ENCODE results near the gene DNAJB5. TPM values are rescaled to one million over a fixed set of nuclear protein-coding genes. Genes with fewer than 3 reads are reported as not detected.

Gene DNAJB5
- total and polyA plus RNA-seq, 2 experiments from 2014 or later, result 20.3 to 37.4 TPM

DNA sequence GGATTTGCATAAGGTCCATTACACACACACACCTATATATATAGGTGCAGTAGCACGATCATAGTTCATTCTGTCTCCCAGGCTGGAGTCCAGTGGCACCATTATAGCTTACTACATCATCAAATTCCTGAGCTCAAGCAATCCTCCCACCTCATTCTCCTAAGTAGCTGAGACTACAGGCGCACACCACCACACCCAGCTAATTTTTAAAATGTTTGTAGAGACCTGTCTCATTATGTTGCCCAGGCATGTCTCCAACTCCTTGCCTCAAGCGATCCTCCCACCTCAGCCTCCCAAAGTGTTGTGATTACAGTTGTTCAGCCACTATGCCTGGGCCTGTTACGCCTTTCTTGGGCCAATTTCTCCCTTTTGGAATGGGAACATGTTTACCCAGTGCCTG, 39.7 kb downstream of the DNAJB5 start:
- Mint-ChIP-seq H3K9me3 (peaks cover 42% of the 10 kb centered on the region), H3K4me3 (no peak overlapping the region), H3K27ac (no peak overlapping the region), H3K36me3 (ENCODE audit: low read depth) (peaks cover 53% of the 10 kb centered on the region), H3K4me1 (peaks cover 23% of the 10 kb centered on the region), H3K27me3 (ENCODE audit: insufficient read depth, low read depth, poor library complexity) (peaks cover 5% of the 10 kb centered on the region)
- DNase-seq (ENCODE audit: low spot score), result no peak
- Histone ChIP-seq H3K9me2 (ENCODE audit: insufficient read depth) (no peaks in the 10 kb centered on the region), H3F3A (replicated peaks; ENCODE audit: low read depth) (no peaks in the 10 kb centered on the region), H3K27me3 (ENCODE audit: insufficient read depth) (no peaks in the 10 kb centered on the region), H4K20me1 (replicated peaks; ENCODE audit: insufficient read depth) (no peaks in the 10 kb centered on the region), H3K4me3 (no peak overlapping the region), H3K4me1 (ENCODE audit: insufficient read depth) (peaks cover 24% of the 10 kb centered on the region), H3K79me2 (replicated peaks; ENCODE audit: insufficient read depth) (no peaks in the 10 kb centered on the region), H3K27ac (ENCODE audit: low read depth) (no peak overlapping the region), H3K36me3 (ENCODE audit: insufficient read depth) (no peaks in the 10 kb centered on the region), H3K4me2 (no peak overlapping the region), H2AFZ (no peak overlapping the region)
- no peak for ATAC-seq
- TF ChIP-seq ZNF331 (CRISPR knock-in tag; IDR thresholded peaks at IDR 0.05; ENCODE audit: low read depth), result no peak
- TF ChIP-seq ZNF114 (CRISPR knock-in tag; IDR thresholded peaks at IDR 0.05), result no peak
- TF ChIP-seq, protein P1, sequence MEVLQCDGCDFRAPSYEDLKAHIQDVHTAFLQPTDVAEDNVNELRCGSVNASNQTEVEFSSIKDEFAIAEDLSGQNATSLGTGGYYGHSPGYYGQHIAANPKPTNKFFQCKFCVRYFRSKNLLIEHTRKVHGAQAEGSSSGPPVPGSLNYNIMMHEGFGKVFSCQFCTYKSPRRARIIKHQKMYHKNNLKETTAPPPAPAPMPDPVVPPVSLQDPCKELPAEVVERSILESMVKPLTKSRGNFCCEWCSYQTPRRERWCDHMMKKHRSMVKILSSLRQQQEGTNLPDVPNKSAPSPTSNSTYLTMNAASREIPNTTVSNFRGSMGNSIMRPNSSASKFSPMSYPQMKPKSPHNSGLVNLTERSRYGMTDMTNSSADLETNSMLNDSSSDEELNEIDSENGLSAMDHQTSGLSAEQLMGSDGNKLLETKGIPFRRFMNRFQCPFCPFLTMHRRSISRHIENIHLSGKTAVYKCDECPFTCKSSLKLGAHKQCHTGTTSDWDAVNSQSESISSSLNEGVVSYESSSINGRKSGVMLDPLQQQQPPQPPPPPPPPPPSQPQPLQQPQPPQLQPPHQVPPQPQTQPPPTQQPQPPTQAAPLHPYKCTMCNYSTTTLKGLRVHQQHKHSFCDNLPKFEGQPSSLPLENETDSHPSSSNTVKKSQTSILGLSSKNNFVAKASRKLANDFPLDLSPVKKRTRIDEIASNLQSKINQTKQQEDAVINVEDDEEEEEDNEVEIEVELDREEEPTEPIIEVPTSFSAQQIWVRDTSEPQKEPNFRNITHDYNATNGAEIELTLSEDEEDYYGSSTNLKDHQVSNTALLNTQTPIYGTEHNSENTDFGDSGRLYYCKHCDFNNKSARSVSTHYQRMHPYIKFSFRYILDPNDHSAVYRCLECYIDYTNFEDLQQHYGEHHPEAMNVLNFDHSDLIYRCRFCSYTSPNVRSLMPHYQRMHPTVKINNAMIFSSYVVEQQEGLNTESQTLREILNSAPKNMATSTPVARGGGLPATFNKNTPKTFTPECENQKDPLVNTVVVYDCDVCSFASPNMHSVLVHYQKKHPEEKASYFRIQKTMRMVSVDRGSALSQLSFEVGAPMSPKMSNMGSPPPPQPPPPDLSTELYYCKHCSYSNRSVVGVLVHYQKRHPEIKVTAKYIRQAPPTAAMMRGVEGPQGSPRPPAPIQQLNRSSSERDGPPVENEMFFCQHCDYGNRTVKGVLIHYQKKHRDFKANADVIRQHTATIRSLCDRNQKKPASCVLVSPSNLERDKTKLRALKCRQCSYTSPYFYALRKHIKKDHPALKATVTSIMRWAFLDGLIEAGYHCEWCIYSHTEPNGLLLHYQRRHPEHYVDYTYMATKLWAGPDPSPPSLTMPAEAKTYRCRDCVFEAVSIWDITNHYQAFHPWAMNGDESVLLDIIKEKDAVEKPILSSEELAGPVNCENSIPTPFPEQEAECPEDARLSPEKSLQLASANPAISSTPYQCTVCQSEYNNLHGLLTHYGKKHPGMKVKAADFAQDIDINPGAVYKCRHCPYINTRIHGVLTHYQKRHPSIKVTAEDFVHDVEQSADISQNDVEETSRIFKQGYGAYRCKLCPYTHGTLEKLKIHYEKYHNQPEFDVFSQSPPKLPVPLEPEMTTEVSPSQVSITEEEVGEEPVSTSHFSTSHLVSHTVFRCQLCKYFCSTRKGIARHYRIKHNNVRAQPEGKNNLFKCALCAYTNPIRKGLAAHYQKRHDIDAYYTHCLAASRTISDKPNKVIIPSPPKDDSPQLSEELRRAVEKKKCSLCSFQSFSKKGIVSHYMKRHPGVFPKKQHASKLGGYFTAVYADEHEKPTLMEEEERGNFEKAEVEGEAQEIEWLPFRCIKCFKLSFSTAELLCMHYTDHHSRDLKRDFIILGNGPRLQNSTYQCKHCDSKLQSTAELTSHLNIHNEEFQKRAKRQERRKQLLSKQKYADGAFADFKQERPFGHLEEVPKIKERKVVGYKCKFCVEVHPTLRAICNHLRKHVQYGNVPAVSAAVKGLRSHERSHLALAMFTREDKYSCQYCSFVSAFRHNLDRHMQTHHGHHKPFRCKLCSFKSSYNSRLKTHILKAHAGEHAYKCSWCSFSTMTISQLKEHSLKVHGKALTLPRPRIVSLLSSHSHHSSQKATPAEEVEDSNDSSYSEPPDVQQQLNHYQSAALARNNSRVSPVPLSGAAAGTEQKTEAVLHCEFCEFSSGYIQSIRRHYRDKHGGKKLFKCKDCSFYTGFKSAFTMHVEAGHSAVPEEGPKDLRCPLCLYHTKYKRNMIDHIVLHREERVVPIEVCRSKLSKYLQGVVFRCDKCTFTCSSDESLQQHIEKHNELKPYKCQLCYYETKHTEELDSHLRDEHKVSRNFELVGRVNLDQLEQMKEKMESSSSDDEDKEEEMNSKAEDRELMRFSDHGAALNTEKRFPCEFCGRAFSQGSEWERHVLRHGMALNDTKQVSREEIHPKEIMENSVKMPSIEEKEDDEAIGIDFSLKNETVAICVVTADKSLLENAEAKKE (CRISPR knock-in tag; IDR thresholded peaks at IDR 0.05), result no peak
- no peak for TF ChIP-seq EZH2phosphoT487 (IDR thresholded peaks at IDR 0.05; ENCODE audit: unreplicated experiment)
- no peak for TF ChIP-seq CREB1 (CRISPR knock-in tag; IDR thresholded peaks at IDR 0.05; ENCODE audit: low read depth)
- TF ChIP-seq NANOG (IDR thresholded peaks at IDR 0.05; ENCODE audit: borderline replicate concordance), result no peak
- no peak for TF ChIP-seq POLR2AphosphoS5 (IDR thresholded peaks at IDR 0.05; ENCODE audit: low read depth)
- no peak for TF ChIP-seq EZH2 (IDR thresholded peaks at IDR 0.05; ENCODE audit: low read depth, unreplicated experiment)
- no peak for TF ChIP-seq STAT1 (IDR thresholded peaks at IDR 0.05; ENCODE audit: unreplicated experiment)
- no peak for TF ChIP-seq ETS1 (IDR thresholded peaks at IDR 0.05)
- no peak for TF ChIP-seq CTCF (conservative IDR thresholded peaks at IDR 0.05; ENCODE audit: low read depth in 2 of 2)
- TF ChIP-seq, protein P2, sequence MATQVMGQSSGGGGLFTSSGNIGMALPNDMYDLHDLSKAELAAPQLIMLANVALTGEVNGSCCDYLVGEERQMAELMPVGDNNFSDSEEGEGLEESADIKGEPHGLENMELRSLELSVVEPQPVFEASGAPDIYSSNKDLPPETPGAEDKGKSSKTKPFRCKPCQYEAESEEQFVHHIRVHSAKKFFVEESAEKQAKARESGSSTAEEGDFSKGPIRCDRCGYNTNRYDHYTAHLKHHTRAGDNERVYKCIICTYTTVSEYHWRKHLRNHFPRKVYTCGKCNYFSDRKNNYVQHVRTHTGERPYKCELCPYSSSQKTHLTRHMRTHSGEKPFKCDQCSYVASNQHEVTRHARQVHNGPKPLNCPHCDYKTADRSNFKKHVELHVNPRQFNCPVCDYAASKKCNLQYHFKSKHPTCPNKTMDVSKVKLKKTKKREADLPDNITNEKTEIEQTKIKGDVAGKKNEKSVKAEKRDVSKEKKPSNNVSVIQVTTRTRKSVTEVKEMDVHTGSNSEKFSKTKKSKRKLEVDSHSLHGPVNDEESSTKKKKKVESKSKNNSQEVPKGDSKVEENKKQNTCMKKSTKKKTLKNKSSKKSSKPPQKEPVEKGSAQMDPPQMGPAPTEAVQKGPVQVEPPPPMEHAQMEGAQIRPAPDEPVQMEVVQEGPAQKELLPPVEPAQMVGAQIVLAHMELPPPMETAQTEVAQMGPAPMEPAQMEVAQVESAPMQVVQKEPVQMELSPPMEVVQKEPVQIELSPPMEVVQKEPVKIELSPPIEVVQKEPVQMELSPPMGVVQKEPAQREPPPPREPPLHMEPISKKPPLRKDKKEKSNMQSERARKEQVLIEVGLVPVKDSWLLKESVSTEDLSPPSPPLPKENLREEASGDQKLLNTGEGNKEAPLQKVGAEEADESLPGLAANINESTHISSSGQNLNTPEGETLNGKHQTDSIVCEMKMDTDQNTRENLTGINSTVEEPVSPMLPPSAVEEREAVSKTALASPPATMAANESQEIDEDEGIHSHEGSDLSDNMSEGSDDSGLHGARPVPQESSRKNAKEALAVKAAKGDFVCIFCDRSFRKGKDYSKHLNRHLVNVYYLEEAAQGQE (IDR thresholded peaks at IDR 0.05; ENCODE audit: unreplicated experiment), result no peak
